Right ventricle myocardium superior (tissue), 1 donor: ENCODE data around the gene WWTR1. TPM values are rescaled to one million over a fixed set of nuclear protein-coding genes. Genes with fewer than 3 reads are reported as not detected.

Source experiments
- ATAC-seq: fragments of 200-7000 bp; cut with Tn5 transposase; one replicate; pipeline ENCODE4 v1.9.1; 2020; ENCODE audit warnings: mild to moderate bottlenecking; ENCODE audit not compliant: poor library complexity
- DNase-seq: peaks from one replicate; pipeline ENCODE4 v3.0.0-alpha.2; 2020
- intact Hi-C: fragments of 100-400 bp; cut with DNase I; formaldehyde crosslinking; loops from one replicate; pipeline ENCODE4 v1.11.2; 2022
- long read RNA-seq: library from polyadenylated mRNA; unstranded; transcript quantifications from one replicate; pipeline ENCODE4 v2.0.0, GENCODE V29; 2021
- total RNA-seq: library from RNA; stranded (reverse); fragmentation: NEBNext Ultra II Directional; extraction: Animal tissue kit (Norgen Biotek cat#: 25700); gene quantifications from one replicate; pipeline ENCODE4 v1.2.1, GENCODE V29; 2021
- donor health status: DM: no; HTN: yes; CAD: no; lungs with severe emphysema.

WWTR1 gene
- 37.9 TPM for total RNA-seq
- long read RNA-seq, transcript WWTR1-201 (7 exons, 2,103 nt): major isoform, 26 of 49 reads
- long read RNA-seq, partial matches to known transcripts: 11 of 49 reads
- long read RNA-seq, other reads (novel, unspliced or antisense): 12 of 49 reads

DNA sequence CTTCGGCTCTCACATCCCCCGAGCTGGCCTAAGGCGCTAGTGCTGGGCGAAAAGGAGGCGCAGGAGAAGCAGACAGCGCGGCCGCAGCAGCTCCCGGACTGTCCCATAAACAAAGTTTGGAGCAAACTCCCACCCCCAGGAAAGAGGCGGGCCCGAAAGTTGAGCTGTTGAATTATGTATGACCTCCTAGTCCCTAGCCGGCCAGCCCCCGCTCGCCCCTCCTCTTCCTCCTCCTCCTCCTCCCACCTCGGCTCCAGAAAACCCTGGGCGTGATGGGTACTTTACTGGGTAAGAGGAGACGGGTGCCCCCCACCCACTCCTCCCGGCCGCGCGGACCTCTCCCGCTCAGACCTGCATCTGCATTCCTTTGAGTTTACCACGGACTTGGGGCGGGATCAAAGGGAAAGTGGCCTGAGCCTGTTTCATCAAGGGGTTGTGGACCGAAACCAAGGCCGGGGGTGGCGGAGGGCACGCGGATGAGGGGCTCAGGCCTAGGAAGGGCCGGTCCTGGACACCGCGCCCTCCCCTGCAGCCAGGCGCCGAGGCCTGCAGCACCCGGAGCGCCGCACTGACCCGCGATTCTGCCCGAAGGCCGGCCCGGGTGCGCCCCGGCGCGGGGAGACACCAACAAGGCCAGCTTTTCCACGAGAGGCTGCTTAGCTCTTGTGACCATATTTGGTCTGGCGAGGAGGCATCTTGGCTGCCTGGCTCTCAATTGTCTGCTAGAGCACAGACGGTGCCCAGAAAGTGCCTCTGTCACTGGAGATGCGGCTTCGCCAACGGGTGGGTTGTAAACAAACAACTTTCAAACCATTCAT lies at the start of gene WWTR1:
WWTR1 (minus strand) TSS at position 100 of the 818 bp plus-strand sequence. CDS start 719 bp downstream, outside the sequence.
- peak; percentile 96 for DNase-seq
- ATAC-seq: peak; percentile 93
- intact Hi-C loops: loop anchor here (5.0 kb wide), 3 partner anchors 41 to 126 kb away; no protein-coding TSS in a partner anchor

GRCh38 chr3:149706905-149707304 lies 49.1 kb upstream of the WWTR1 start:
- ATAC-seq (peak; percentile 38), DNase-seq (no peak)
- intact Hi-C loops: no loop called here

DNA sequence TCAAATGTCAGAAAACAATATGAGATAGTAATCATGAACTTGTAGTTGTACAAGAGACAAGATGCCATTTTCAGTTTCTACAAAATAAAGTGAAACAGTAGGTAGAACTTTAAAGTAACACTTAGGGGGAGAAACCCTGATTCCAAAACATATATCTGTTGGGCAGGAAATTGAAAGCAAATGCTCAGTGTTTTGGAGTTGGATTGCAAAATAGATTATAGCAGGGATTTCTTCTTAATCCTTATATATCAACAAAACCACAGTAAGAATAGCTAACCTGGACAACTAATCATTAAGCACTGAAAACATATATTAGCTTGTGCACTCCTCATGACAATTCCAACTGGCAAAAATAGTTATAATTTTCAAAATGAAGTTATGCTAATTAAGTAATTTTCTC lies 47.6 kb upstream of the WWTR1 start:
- ATAC-seq (no peak), DNase-seq (no peak)
- intact Hi-C loops: no loop called here

DNA sequence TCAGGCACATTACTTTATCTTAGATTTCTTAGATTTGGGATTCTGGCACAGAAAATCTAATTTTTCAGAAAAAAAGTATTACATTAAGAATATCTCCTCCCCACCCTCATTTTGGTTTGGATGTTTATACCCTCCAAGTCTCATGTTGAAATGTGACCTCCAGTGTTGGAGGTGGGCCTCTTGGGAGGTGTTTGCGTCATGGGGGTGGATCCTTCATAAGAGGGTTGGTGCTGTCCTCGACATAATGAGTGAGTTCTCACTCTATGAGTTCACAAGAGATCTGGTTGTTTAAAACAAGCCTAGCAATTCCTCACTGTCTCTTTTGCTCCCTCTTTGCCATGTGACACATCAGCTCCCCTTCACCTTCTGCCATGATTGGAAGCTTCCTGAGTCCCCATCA lies 45.6 kb upstream of the WWTR1 start:
- ATAC-seq: peak; percentile 89

GRCh38 chr3:149702691-149703441 lies 45.0 kb upstream of the WWTR1 start:
- ATAC-seq (peak; percentile 83), DNase-seq (no peak)
- intact Hi-C loops: no loop called here

More for the DNA sequence above, 45.6 kb upstream of the WWTR1 start:
- intact Hi-C loops: no loop called here
- DNase-seq: peak; percentile 73

- ATAC-seq (no peak), DNase-seq (no peak)
- intact Hi-C loops: no loop called here
Observed at GRCh38 chr3:149701977-149702350, 44.1 kb upstream of the WWTR1 start.

GRCh38 chr3:149701206-149701976 lies 43.6 kb upstream of the WWTR1 start:
- ATAC-seq (no peak), DNase-seq (no peak)
- intact Hi-C loops: no loop called here

DNA sequence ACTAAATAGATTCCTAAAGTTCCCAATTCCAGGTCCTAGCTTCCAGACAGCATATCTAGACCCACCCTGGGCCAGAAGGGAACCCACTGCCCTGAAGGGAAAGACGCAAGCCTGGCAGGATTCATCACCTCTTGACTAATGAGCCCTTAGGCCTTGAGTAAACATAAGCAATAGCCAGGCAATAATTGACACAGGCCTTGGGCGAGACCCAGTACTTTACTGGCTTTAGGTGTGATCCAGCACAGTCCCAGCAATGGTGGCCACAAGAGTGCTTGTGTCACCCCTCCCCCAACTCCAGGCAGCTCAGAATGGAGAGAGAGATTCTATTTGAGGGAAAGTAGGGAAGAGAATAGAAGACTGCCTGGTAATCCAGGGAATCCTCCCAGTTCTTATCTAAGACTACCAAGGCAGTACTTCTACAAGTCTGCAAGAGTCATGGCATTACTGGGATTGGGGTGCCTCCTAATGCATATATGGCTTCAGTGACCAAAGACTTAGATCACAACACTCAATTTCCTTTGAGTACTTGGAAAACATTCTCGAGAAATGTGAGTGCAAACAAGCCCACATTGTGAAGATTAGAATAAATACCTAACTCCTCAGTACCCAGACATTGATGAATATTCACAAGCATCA lies 30.4 kb upstream of the WWTR1 start:
- DNase-seq (no peak), ATAC-seq (no peak)
- intact Hi-C loops: no loop called here

- ATAC-seq: no peak
- intact Hi-C loops: no loop called here
- DNase-seq: no peak
Observed at GRCh38 chr3:149686996-149687395, 29.2 kb upstream of the WWTR1 start.

DNA sequence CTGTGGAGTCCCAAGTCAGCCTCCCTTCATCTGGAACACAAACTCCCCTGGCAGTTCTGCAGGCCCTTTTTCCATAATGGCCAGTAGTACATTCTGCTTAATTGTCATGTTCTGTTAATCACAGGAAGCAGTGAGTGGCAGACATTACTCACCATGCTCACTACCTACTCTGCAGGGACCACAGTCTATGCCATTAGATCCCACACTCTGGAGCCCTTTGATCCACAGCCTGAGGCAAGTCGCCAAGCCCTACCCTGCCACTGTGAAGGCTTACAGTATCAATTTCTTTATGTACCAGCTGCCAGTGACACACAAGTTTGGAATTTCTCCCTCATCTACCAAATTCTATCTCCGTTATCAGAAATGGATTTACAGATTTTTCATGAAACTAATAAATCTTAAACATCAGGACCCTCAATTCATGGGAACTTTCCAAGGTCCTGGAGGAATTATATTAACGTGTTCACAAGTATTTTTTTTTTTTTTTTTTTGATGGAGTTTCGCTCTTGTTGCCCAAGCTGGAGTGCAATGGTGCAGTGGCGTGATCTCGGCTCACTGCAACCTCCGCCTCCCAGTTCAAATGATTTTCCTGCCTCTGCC lies 20.6 kb upstream of the WWTR1 start:
- no peak for ATAC-seq
- intact Hi-C loops: no loop called here

GRCh38 chr3:149673393-149673792 lies 15.6 kb upstream of the WWTR1 start:
- intact Hi-C loops: no loop called here
- ATAC-seq (no peak), DNase-seq (no peak)

More for the DNA sequence above, 20.6 kb upstream of the WWTR1 start:
- no peak for DNase-seq

- ATAC-seq: no peak
- intact Hi-C loops: no loop called here
- DNase-seq: no peak
Observed at GRCh38 chr3:149670742-149671492, 13.1 kb upstream of the WWTR1 start.

DNA sequence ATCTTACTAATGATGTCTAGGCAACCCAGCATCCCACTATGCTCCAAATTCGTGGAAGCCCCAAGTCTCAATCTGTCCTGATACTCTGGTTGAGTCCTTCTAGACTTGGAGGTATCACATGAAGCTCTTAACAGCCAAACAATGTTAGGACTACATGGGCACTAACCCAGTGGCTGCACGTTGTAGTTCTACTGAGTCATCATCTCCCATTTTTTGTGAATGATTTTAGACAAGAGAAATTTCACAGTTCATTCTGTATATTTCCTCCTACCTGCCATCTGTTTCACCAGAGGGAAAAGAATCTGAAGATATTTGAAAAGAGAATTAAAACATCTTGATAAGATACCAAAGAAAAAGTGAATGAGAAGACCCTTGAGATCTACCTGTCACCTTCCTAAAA lies 9.8 kb upstream of the WWTR1 start:
- intact Hi-C loops: loop anchor here (10.0 kb wide), 1 partner anchor 47 kb away; no protein-coding TSS in a partner anchor
- ATAC-seq (no peak), DNase-seq (no peak)

DNA sequence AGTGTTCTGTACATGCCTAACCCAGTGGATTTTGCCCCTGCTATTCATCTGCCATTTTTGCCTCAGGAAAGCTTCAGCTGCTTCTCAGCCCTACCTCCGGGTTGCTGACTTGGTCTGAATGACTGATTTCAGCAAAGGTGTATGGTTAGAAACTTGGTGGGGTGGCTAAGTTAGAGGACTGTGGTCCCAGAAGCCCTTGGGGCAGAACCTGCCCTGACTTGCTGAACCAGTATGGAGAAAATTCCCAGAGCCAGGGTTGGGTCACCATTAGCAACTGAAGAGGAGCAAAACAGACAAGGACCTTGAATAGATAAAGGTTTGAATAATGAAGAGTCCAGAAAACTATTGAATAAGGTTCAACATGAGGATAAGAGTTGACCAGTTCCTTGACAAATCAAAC lies 6.1 kb upstream of the WWTR1 start:
- intact Hi-C loops: loop anchor here (10.0 kb wide), 1 partner anchor 51 kb away; no protein-coding TSS in a partner anchor
- DNase-seq (no peak), ATAC-seq (no peak)

GRCh38 chr3:149662240-149662887 lies 4.5 kb upstream of the WWTR1 start:
- DNase-seq (no peak), ATAC-seq (no peak)
- intact Hi-C loops: loop anchor here (10.0 kb wide), 1 partner anchor 52 kb away; no protein-coding TSS in a partner anchor

DNA sequence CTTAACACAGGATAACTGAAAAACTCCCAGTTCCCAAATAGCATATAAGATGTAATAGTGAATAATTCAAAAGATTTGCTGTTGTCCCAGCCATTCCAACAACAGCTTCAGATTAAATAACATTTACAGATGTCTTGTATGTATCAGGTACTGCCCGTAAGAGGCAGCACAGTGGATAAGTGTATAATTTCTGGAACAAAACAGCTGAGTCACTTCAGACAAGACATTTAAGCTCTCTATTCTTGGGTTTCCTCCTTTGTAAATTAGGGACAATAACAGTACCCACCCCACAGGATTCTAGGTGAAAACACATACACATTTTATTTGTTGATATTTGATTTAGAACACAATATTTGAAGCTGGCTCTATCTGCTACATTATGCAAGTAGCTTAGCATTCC lies 2.6 kb upstream of the WWTR1 start:
- intact Hi-C loops: loop anchor here (10.0 kb wide), 1 partner anchor 54 kb away; no protein-coding TSS in a partner anchor
- DNase-seq (no peak), ATAC-seq (no peak)
